ENCODE measurements around the gene PUSL1. TPM values are rescaled to one million over a fixed set of nuclear protein-coding genes. Genes with fewer than 3 reads are reported as not detected.
A peak's percentile ranks its signal among the peaks of the same experiment; 100 is the strongest.

Gene PUSL1
- total and polyA plus RNA-seq, 2 donors (not counting 3 experiments of a cell fraction or from before 2014, with no cell fraction given) = 18.8 to 27.3 TPM

DNA sequence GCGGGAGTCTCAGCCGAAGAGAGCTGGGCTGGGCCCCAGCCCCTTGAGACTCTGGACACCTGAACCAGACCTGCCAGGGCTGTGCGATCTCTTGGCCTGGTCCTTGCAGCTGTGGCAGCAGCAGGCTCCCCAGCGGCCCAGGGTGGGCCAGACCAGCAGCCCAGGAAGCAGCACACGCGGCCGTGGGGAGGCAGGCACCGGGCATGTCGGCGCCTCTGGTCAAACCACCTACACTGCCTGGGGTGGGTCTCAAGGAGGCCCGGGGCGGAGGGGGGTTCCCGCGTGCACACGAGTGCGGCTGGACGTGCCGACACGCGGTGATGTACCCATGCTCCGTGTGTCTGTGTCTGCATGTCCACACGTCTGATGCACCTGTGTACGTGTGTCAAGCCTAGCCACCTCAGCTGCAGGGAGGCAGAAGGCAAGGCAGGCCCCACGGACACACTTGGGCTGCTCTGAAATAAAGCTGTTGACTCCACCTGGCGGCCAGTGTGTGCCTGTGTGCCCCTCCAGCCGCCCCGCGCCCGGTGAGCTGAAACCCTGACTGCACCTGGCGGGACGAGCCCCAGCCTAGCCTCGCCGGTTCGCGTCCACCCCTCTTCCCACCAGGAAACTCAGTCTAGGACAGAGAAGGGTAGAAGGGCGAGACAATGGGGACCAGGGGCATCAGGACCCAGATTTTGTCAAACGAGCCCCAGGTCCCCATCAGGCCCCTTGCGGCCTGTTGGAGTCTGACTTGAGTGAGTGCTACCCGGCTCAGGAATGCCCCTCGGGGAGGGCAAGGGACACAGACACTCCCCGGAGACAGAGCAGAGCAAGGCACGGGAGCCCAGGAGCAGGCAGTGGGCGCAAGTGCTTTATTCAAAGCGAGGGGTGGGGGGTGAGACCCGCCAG lies 16.6 kb upstream of the PUSL1 start:
- dilution Hi-C loops (cut with MboI; ENCODE audit: extremely low pct_ligation_motif_present, low sequenced_read_pairs) = no loop called here
- Histone ChIP-seq H3K9me1 (replicated peaks; ENCODE audit: control insufficient read depth, extremely low read depth, insufficient read depth, low read length) (no peaks in the 10 kb centered on the region), H3K4me1 (ENCODE audit: control insufficient read depth, extremely low read depth, insufficient read depth, low read length) (no peaks in the 10 kb centered on the region), H3K4me3 (replicated peaks in 1 of 3; ENCODE audit: insufficient read depth in 1 of 3, low read depth in 1 of 3, low read length in 3 of 3) (no peak overlapping the region), H3K36me3 (ENCODE audit: control insufficient read depth in 2 of 2, extremely low read depth in 1 of 2, insufficient read depth in 2 of 2, low read length in 2 of 2) (no peaks in the 10 kb centered on the region), H3K9ac (replicated peaks; ENCODE audit: extremely low read depth, insufficient read depth, low read length) (no peak overlapping the region), H3K79me2 (ENCODE audit: control insufficient read depth, insufficient read depth, low read length) (no peaks in the 10 kb centered on the region), H3K4me2 (ENCODE audit: insufficient read depth, low read length) (no peak overlapping the region), H3K27me3 (ENCODE audit: control insufficient read depth in 2 of 2, insufficient read depth in 2 of 2, low read length in 2 of 2) (no peaks in the 10 kb centered on the region), H3K9me3 (replicated peaks; ENCODE audit: control insufficient read depth, insufficient read depth, low read length) (no peaks in the 10 kb centered on the region), H2AFZ (ENCODE audit: low read depth, low read length) (no peak overlapping the region), H3K27ac (ENCODE audit: insufficient read depth, low read depth, low read length) (no peak overlapping the region), H4K20me1 (replicated peaks; ENCODE audit: control insufficient read depth, extremely low read depth, insufficient read depth, low read length) (no peaks in the 10 kb centered on the region)
- DNase-seq (ENCODE audit: low read depth, low spot score) = peak; percentile 50
- ChIA-PET POLR2A (interaction anchor here (1.0 kb wide), 1 partner anchor 169 kb away, joined by 4 read pairs; no protein-coding TSS in a partner anchor), CTCF (interaction anchor here (0.6 to 5.5 kb wide), 38 partner anchors 10 to 325 kb away, joined by 3 to 286 read pairs (median 4); partner anchors contain the start of genes B3GALT6, C1orf159, ISG15 and PERM1)
- FAIRE-seq = peak; percentile 33
- intact Hi-C loops (cut with micrococcal nuclease) = no loop called here
- TF ChIP-seq, protein P1, sequence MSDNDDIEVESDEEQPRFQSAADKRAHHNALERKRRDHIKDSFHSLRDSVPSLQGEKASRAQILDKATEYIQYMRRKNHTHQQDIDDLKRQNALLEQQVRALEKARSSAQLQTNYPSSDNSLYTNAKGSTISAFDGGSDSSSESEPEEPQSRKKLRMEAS (IDR thresholded peaks at IDR 0.05; ENCODE audit: insufficient read depth, insufficient read length) = no peak
- TF ChIP-seq MYC (IDR thresholded peaks at IDR 0.05; ENCODE audit: low read depth, low read length) = no peak
- no peak for TF ChIP-seq POLR2A (IDR thresholded peaks at IDR 0.05; ENCODE audit: low read depth, low read length)
- TF ChIP-seq, protein P2, sequence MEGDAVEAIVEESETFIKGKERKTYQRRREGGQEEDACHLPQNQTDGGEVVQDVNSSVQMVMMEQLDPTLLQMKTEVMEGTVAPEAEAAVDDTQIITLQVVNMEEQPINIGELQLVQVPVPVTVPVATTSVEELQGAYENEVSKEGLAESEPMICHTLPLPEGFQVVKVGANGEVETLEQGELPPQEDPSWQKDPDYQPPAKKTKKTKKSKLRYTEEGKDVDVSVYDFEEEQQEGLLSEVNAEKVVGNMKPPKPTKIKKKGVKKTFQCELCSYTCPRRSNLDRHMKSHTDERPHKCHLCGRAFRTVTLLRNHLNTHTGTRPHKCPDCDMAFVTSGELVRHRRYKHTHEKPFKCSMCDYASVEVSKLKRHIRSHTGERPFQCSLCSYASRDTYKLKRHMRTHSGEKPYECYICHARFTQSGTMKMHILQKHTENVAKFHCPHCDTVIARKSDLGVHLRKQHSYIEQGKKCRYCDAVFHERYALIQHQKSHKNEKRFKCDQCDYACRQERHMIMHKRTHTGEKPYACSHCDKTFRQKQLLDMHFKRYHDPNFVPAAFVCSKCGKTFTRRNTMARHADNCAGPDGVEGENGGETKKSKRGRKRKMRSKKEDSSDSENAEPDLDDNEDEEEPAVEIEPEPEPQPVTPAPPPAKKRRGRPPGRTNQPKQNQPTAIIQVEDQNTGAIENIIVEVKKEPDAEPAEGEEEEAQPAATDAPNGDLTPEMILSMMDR (IDR thresholded peaks at IDR 0.05; ENCODE audit: extremely low read depth in 1 of 2, insufficient read depth in 1 of 2, low read depth in 1 of 2, low read length in 2 of 2) = peak; percentile 73 to 83
- BruUV-seq (replicated peaks) = no TSS peak
